HuH-7 (cell line): Measurements from ENCODE around the gene LMF2.

Experiments used
- DNase-seq: peaks from one replicate; pipeline ENCODE4 v3.0.0; 2011; ENCODE audit warnings: low spot score

The LMF2 gene

GRCh38 chr22:50482107-50483074 lies 25.1 kb downstream of the LMF2 start:
- no peak for DNase-seq

DNA sequence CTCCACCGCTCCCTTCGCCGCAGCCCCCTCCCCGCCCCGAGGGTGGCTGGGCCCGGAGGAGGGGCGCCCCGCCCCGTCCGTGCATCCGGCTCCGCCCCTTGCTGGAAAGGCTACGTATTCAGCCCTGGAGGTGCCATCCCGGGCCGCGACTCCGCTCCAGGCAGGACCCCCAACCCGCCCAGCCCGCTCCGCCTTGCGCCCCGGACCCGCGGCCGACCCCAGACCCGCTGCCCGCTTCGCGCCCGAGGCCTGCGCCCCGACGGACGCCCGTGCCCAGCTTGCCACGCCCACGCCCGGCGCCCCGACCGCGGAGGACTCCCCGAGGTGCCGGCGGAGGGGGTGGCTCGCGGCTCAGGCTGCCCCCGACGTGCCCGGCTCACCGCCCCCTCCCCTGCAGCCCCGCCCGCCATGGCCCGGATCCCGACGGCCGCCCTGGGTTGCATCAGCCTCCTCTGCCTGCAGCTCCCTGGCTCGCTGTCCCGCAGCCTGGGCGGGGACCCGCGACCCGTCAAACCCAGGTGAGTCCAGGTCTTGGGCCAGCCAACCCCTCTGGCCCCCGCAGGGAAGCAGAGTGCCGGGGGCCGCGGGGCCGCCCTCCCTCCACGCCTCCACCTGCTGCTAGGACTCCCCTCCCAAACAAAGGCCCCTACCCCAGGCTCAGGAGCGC lies 25.9 kb downstream of the LMF2 start, which contains the start of gene ADM2:
Gene ADM2, plus strand, starts transcription at position 104 of the 667 bp plus-strand sequence. Its CDS starts 305 bp downstream, at position 409.
- DNase-seq, result peak; percentile 98

DNA sequence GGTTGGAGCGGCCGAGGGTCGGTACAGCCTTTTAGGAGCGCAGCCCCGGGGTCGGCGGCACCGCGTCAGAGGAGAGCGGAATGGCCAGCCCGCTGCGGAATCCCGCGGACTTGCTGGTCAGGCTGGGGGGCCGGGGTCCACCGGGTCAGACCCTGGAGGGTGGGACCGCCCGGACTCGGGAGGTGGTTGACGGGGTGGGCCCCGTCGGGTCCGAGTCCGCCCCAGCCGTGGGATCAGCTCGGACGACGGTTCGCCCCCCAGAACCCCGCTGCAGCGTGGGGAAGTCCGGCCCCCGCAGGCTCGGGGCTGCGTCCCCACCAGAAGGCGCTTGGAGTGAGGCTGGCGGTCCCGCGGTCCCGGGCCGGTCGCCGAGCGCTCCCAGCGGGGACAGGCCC lies 26.5 kb downstream of the LMF2 start:
- no peak for DNase-seq

DNA sequence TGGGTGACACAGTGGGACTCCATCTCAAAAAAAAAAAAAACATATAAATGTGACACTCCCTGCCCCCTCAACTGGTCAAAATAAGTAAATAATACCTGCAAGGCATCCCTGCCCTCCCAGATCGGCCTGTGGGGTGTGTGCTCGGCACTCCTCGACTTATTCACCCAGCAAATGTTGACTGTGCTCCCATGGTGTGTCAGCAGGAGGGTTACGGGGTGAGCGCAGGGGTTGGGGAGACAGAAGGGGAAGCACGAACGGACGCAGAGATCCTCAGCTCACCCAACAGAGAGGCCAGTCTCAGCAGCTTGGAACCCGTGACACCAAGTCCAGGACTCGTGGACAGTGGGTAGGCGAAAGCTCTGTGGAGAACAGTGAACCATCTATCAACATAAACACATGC lies 27.8 kb downstream of the LMF2 start:
- DNase-seq, result no peak

DNA sequence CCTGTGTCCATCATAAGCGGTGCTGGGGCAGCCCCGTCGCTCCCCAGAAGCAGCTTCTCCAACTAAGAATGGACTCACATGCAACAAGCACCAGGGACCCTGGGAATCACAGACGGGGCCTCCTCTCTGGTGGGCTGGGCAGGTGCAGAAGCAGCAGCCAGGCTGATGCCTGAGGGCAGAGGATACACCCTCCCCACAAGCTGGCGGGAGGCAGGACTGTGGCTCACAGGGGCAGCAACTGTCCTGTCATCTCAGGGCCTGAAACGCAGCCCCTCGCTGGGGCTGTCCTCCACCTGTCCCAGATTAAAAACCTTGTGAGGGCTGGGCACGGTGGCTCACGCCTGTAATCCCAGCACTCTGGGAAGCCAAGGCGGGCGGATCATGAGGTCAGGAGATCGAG lies 29.6 kb downstream of the LMF2 start:
- DNase-seq, result no peak

- no peak for DNase-seq
These were observed 30.6 kb downstream of the LMF2 start for GRCh38 chr22:50476868-50477267.

GRCh38 chr22:50475652-50476002 lies 31.9 kb downstream of the LMF2 start:
- no peak for DNase-seq

- DNase-seq, result peak; percentile 100
These were observed 32.5 kb downstream of the LMF2 start, which contains the start of gene SBF1 for GRCh38 chr22:50474710-50475651. SBF1 (minus strand) TSS chr22:50475035; CDS start chr22:50474840, 195 bp downstream.

GRCh38 chr22:50473855-50474671 lies 33.4 kb downstream of the LMF2 start:
- no peak for DNase-seq

- peak; percentile 96 for DNase-seq
These were observed 34.4 kb downstream of the LMF2 start for GRCh38 chr22:50473088-50473487.

- DNase-seq, result no peak
These were observed 35.5 kb downstream of the LMF2 start for GRCh38 chr22:50471962-50472361.

- no peak for DNase-seq
These were observed 36.2 kb downstream of the LMF2 start for GRCh38 chr22:50471197-50471847.

DNA sequence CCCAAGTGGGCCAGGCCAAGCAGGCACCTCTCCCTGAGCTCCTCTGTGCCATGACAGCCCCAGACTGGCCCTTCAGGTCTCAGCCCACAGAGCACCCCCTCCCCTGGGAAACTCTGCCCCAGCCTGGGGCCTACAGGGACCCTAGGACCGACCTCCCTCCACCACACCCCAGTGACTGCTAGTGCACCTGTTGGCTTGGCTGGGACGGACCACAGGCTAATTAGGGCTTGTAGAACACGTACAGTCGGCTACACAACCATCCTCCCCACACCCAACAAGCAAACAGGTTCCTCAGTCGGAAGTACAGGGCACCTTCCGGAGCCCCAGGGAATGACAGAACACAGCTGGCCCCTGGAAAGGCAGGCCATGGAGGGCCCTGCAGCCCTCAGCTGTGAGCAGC lies 37.0 kb downstream of the LMF2 start:
- no peak for DNase-seq

- no peak for DNase-seq
These were observed 37.9 kb downstream of the LMF2 start for GRCh38 chr22:50469377-50470305.

DNA sequence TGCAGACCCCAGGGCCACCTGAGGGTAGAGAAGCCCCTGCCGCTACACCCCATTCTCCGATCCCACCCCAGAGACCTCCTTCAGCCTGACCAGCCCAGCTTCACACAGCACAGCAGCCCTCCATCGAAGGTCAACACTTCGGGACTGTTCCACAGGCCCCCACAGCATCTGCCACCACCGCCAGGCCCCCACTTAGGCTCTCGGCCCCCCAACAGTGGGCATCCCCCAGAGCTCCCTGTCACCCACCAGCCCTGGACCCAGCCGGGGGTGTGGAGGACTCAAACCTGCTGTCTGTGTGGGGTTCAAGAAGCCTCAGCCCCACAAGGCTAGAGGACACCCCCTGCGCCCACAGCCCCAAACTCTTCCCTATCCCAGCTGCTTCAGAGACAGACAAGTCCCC lies 38.9 kb downstream of the LMF2 start:
- no peak for DNase-seq

DNA sequence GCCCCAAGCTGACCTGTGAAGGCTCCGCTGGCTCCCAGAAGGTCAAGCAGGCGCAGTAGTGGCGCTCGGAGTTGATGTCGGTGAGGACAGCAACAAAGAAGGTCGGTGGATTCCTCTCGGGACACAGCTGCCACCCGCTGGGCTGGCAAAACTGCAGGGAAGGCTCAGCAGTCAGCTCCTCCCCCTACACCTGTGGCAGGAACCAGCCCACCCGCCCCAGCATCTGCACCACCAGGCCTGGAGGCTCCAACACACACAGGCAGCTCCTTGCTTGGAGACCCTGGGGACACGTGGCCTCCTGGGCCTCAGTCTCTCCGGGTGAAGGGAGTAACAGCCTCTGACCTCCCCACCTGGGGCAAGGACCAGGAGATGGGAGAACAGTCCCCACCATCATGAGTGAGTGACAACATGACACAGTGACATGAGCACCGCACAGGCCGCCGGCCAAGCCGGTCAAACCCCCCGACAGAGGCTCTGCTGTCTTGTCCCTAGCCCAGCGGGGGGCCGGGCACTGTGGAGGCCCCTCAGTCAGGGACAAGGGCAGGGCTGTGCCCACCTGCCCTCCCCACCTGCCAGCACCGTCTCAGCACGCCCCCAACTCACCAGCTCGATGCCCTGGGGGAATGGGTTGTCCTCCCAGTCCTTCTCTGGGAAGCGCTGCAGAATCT lies 39.6 kb downstream of the LMF2 start:
- DNase-seq, result no peak

DNA sequence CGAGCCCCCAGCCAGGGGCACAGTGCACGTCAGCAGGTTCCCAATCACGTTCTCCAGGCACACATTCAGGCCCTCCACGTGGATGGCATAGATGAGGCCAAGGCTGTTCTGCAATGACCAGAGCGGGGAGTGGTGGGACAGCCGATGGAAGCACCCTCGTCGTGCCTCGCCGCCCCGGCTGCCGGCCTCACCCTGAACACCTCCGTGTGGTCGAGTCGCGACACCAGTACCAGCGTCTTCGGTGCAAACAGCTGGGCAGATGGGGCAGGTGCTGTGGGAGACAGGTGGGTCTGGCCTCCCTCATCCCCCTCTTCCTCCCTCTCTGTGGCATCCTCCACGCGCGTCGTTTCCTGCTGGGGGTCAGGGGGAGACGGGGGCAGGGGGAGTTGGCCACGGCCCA lies 40.2 kb downstream of the LMF2 start:
- no peak for DNase-seq

- DNase-seq, result no peak
These were observed 42.2 kb downstream of the LMF2 start for GRCh38 chr22:50465066-50465930.
